Peyer's patch (tissue), 4 donors: ENCODE measurements around the gene RAPGEF1.

Experiments
- CTCF ChIP-seq, 6 experiments: fragments of 450-650 bp in 4 of 6; fragments of 200-600 bp in 2 of 6; sonication (generic) in 1 of 6; IDR thresholded peaks; one replicate each; pipeline ENCODE4 v1.5.1; 2017 to 2019; ENCODE audit warnings: antibody characterized with exemption in 6 of 6, mild to moderate bottlenecking in 3 of 6, moderate library complexity in 1 of 6
- POLR2A ChIP-seq, 2 donors: fragments of 450-650 bp; IDR thresholded peaks; one replicate each; pipeline ENCODE4 v1.5.1; 2017; ENCODE audit warnings: antibody characterized with exemption in 2 of 2, mild to moderate bottlenecking in 2 of 2, moderate library complexity in 2 of 2

- TF ChIP-seq CTCF (IDR thresholded peaks at IDR 0.05) (no peak), POLR2A (IDR thresholded peaks at IDR 0.05) (no peak)
These were observed 19.5 kb downstream of the RAPGEF1 start for GRCh38 chr9:131720330-131720729.
